Psoas muscle (tissue), 8 donors: ENCODE results near the gene NPFF. TPM values are rescaled to one million over a fixed set of nuclear protein-coding genes. Genes with fewer than 3 reads are reported as not detected.

Source experiments
- ATAC-seq, 4 donors: fragments of 200-7000 bp; cut with Tn5 transposase; one replicate each; pipeline ENCODE4 v1.9.1; 2020; ENCODE audit warnings: moderate library complexity in 3 of 4, mild to moderate bottlenecking in 2 of 4
- DNase-seq, 2 donors: peaks; one replicate each; pipeline ENCODE4 v3.0.0-alpha.2; 2020
- H3K27ac ChIP-seq: fragments of 200-600 bp; one replicate; pipeline ENCODE4 v1.8.0; 2022
- H3K27me3 ChIP-seq, 3 donors: fragments of 200-600 bp in 1 of 3; one replicate each; pipeline versions ENCODE4 v1.6.1 to v1.8.0; 2013 to 2022; ENCODE audit warnings: low read length in 2 of 3, mild to moderate bottlenecking in 2 of 3, moderate library complexity in 1 of 3; ENCODE audit not compliant: insufficient read depth in 3 of 3
- H3K36me3 ChIP-seq, 2 donors: fragments of 200-600 bp in 1 of 2; one replicate each; pipeline versions ENCODE4 v1.6.1 to v1.8.0; 2013 to 2022; ENCODE audit warnings: low read depth in 1 of 2, mild to moderate bottlenecking in 1 of 2, moderate library complexity in 1 of 2; ENCODE audit not compliant: insufficient read depth in 1 of 2
- H3K4me1 ChIP-seq: fragments of 200-600 bp; one replicate; pipeline ENCODE4 v1.8.0; 2022
- H3K4me3 ChIP-seq: fragments of 200-600 bp; one replicate; pipeline ENCODE4 v1.8.0; 2022; ENCODE audit warnings: mild to moderate bottlenecking
- H3K9me3 ChIP-seq: fragments of 200-600 bp; one replicate; pipeline ENCODE4 v1.8.0; 2022
- CTCF ChIP-seq: fragments of 200-600 bp; IDR thresholded peaks from one replicate; pipeline ENCODE4 v1.8.0; 2022; ENCODE audit warnings: antibody characterized with exemption
- WGBS, 3 donors: extraction: QIAGEN DNeasy Blood & Tissue Kit; methylation state at CpG; one replicate each; pipeline versions ENCODE4 v1.1.6 to v1.1.7; 2013; 5-methylcytosine and 5-hydroxymethylcytosine counted together
- intact Hi-C, 2 donors: fragments of 100-400 bp; cut with DNase I; formaldehyde crosslinking; loops; one replicate each; pipeline versions ENCODE4 v1.11.0 to v1.14.2; 2022
- polyA plus RNA-seq, 3 donors: library from polyadenylated mRNA; stranded (reverse); fragments of 200-250 nt; gene quantifications; one replicate each; pipeline ENCODE4 v1.2.3, GENCODE V29; 2013
- total RNA-seq, 4 donors: library from RNA; stranded (reverse); fragmentation: NEBNext Ultra II Directional in 2 of 4; extraction: Animal tissue kit (Norgen Biotek cat#: 25700) in 2 of 4; gene quantifications; one replicate each; pipeline versions ENCODE4 v1.2.1 to v1.2.4, GENCODE V29; 2021 to 2023
- donor health status: healthy with polysubstance abuse.
- donor health status: DM: no; HTN: no; CAD: no; lungs with moderate emphysema.
- donor health status: Bipolar disorder and iron deficiency.
- donor health status: healthy.
- donor health status: DM: yes; HTN: yes; CAD: no.
- donor health status: DM: no; HTN: no; CAD: no.
- donor health status: DM: no; HTN: no; CAD: no.
- donor health status: DM: yes; HTN: yes; CAD: no.

NPFF gene
- total and polyA plus RNA-seq, 7 donors, result not detected

GRCh38 chr12:53468282-53468681, 39.0 kb downstream of the NPFF start:
- ATAC-seq (no peak), DNase-seq (no peak)
- H3K36me3 ChIP-seq, result peaks cover 54 to 100% of the 10 kb centered on the region in 2 donors
- no peak for TF ChIP-seq CTCF
- no peak overlapping the region for H3K4me3 ChIP-seq
- 49 to 67% (median 64%) methylated on average over 1 of the region's 1 CpG for WGBS, 3 donors
- intact Hi-C loops, result no loop called here
- no peaks in the 10 kb centered on the region for H3K27me3 ChIP-seq
- peak overlapping the region; percentile 66 for H3K27ac ChIP-seq
- H3K4me1 ChIP-seq, result peaks cover 91% of the 10 kb centered on the region
- H3K9me3 ChIP-seq, result no peaks in the 10 kb centered on the region

GRCh38 chr12:53467880-53468279, 39.4 kb downstream of the NPFF start:
- H3K9me3 ChIP-seq, result no peaks in the 10 kb centered on the region
- DNase-seq (no peak), ATAC-seq (no peak)
- 28 to 51% (median 36%) methylated on average over 2 of the region's 2 CpGs for WGBS, 3 donors
- peak overlapping the region; percentile 66 for H3K27ac ChIP-seq
- peaks cover 91% of the 10 kb centered on the region for H3K4me1 ChIP-seq
- intact Hi-C loops, result no loop called here
- H3K27me3 ChIP-seq, result no peaks in the 10 kb centered on the region
- H3K36me3 ChIP-seq, result peaks cover 57 to 100% of the 10 kb centered on the region in 2 donors
- TF ChIP-seq CTCF, result no peak
- no peak overlapping the region for H3K4me3 ChIP-seq

- H3K36me3 ChIP-seq, result peaks cover 59 to 100% of the 10 kb centered on the region in 2 donors
- intact Hi-C loops, result no loop called here
- no peak for TF ChIP-seq CTCF
- DNase-seq, result no peak
- whole genome bisulfite sequencing, 3 donors, result 25 to 50% (median 33%) methylated on average over 5 of the region's 5 CpGs
- peak overlapping the region; percentile 66 for H3K27ac ChIP-seq
- peak overlapping the region; percentile 1 for H3K4me3 ChIP-seq
- H3K9me3 ChIP-seq, result no peaks in the 10 kb centered on the region
- H3K4me1 ChIP-seq, result peaks cover 91% of the 10 kb centered on the region
- peak; percentile 66 to 69 (median 68) for ATAC-seq
- H3K27me3 ChIP-seq, result no peaks in the 10 kb centered on the region
Measured at GRCh38 chr12:53467082-53467481, 40.2 kb downstream of the NPFF start.

GRCh38 chr12:53466640-53467039, 40.6 kb downstream of the NPFF start:
- no peak for TF ChIP-seq CTCF
- peak overlapping the region; percentile 1 for H3K4me3 ChIP-seq
- WGBS, 3 donors, result 34 to 49% (median 42%) methylated on average over 4 of the region's 4 CpGs
- peaks cover 56 to 100% of the 10 kb centered on the region in 2 donors for H3K36me3 ChIP-seq
- ATAC-seq, result peak; percentile 58 to 81 (median 73)
- no peaks in the 10 kb centered on the region for H3K27me3 ChIP-seq
- peaks cover 91% of the 10 kb centered on the region for H3K4me1 ChIP-seq
- DNase-seq, result no peak
- no peaks in the 10 kb centered on the region for H3K9me3 ChIP-seq
- peak overlapping the region; percentile 66 for H3K27ac ChIP-seq
- intact Hi-C loops, result no loop called here

- TF ChIP-seq CTCF, result peak; percentile 5
- 48 to 58% (median 51%) methylated on average over 2 of the region's 2 CpGs for WGBS, 3 donors
- intact Hi-C loops, result no loop called here
- Histone ChIP-seq H3K27me3 (no peaks in the 10 kb centered on the region), H3K9me3 (no peaks in the 10 kb centered on the region), H3K36me3 (peaks cover 54 to 100% of the 10 kb centered on the region in 2 donors), H3K27ac (peak overlapping the region; percentile 66), H3K4me1 (peaks cover 92% of the 10 kb centered on the region), H3K4me3 (no peak overlapping the region)
- no peak for DNase-seq
- ATAC-seq, result no peak
Measured at GRCh38 chr12:53465679-53466078, 41.6 kb downstream of the NPFF start.
